HepG2 (cell line): ENCODE data around the gene CFAP54. TPM values are rescaled to one million over a fixed set of nuclear protein-coding genes. Genes with fewer than 3 reads are reported as not detected.

Source experiments
- ATAC-seq: fragments of 200-7000 bp; cut with Tn5 transposase; 3 replicates; pipeline ENCODE4 v1.9.1; 2020; ENCODE audit warnings: mild to moderate bottlenecking, moderate library complexity
- BruUV-seq: library from RNA; stranded (reverse); fragments of 400-500 nt; replicated peaks from 2 replicates; lab custom pipeline; 2021; lab: Mats Ljungman, UMichigan
- CTCF ChIA-PET: fragments of 300-600 bp; formaldehyde crosslinking; extraction: SDS; loops from one replicate; lab custom pipeline; 2021; ENCODE audit warnings: low total read pairs, inconsistent platforms, low intra/inter-chr PET ratio; lab: Yijun Ruan, JAX
- POLR2A ChIA-PET: fragments of 350-600 bp; sonication (Branson Sonifier 250); formaldehyde crosslinking; loops from one replicate; lab custom pipeline; 2020; ENCODE audit warnings: antibody characterized with exemption, inconsistent platforms; lab: Yijun Ruan, JAX
- DNase-seq: peaks from one replicate; pipeline ENCODE4 v3.0.0-alpha.2; 2015; ENCODE audit warnings: low spot score
- FAIRE-seq: peaks from 3 replicates; lab custom pipeline; 2011; peaks lifted over from hg19 to GRCh38; lab: Jason Lieb, UNC
- H2AFZ ChIP-seq: one replicate; pipeline ENCODE4 v1.6.1; 2011; ENCODE audit warnings: low read length, inconsistent platforms
- H3K27ac ChIP-seq: fragments of 300-600 bp; 3 replicates; pipeline ENCODE4 v1.8.0; 2011; ENCODE audit warnings: mixed run types, mild to moderate bottlenecking, mixed read lengths, low read length, inconsistent platforms; ENCODE audit not compliant: insufficient read depth; ENCODE audit errors: extremely low read length
- H3K27me3 ChIP-seq, 2 experiments: fragments of 200-600 bp in 1 of 2; 2 replicates in 1 of 2; 3 replicates in 1 of 2; pipeline versions ENCODE4 v1.6.0 to v1.8.0; 2011; ENCODE audit warnings: low read length in 2 of 2, mild to moderate bottlenecking in 2 of 2, moderate library complexity in 2 of 2, inconsistent platforms in 1 of 2; ENCODE audit not compliant: insufficient read depth in 2 of 2, control insufficient read depth in 1 of 2
- H3K36me3 ChIP-seq, 2 experiments: fragments of 200-600 bp in 1 of 2; replicated peaks in 1 of 2; 2 replicates in 1 of 2; 3 replicates in 1 of 2; pipeline versions ENCODE4 v1.5.1 to v1.8.0; 2011; ENCODE audit warnings: low read length in 2 of 2, inconsistent platforms in 1 of 2; ENCODE audit not compliant: insufficient read depth in 2 of 2, control insufficient read depth in 1 of 2
- H3K4me1 ChIP-seq: 2 replicates; pipeline ENCODE4 v1.5.1; 2012; ENCODE audit warnings: low read length, inconsistent platforms; ENCODE audit not compliant: insufficient read depth
- H3K4me2 ChIP-seq: 2 replicates; pipeline ENCODE4 v1.6.0; 2011; ENCODE audit warnings: low read depth, low read length, inconsistent platforms
- H3K4me3 ChIP-seq, 3 experiments: fragments of 200-600 bp in 1 of 3; sonication (generic), shearing (Covaris generic) in 1 of 3; replicated peaks in 1 of 3; 2 replicates each; pipeline ENCODE4 v1.5.1; 2011 to 2016; ENCODE audit warnings: low read length in 3 of 3, inconsistent platforms in 2 of 3, low read depth in 2 of 3, mild to moderate bottlenecking in 2 of 3, control low read depth in 1 of 3, mixed read lengths in 1 of 3; ENCODE audit not compliant: insufficient read depth in 1 of 3
- H3K79me2 ChIP-seq: one replicate; pipeline ENCODE4 v1.6.1; 2011; ENCODE audit warnings: low read length, inconsistent platforms; ENCODE audit not compliant: insufficient read depth
- H3K9ac ChIP-seq: 2 replicates; pipeline ENCODE4 v1.6.0; 2011; ENCODE audit warnings: mild to moderate bottlenecking, low read depth, low read length, inconsistent platforms; ENCODE audit not compliant: insufficient read depth
- H3K9me3 ChIP-seq: 2 replicates; pipeline ENCODE4 v1.5.1; 2012; ENCODE audit warnings: mild to moderate bottlenecking, low read length
- H4K20me1 ChIP-seq: 2 replicates; pipeline ENCODE4 v1.6.0; 2011; ENCODE audit warnings: inconsistent platforms, mild to moderate bottlenecking, low read length, moderate library complexity; ENCODE audit not compliant: insufficient read depth
- AGO1 ChIP-seq: fragments of 200-400 bp; formaldehyde crosslinking; IDR thresholded peaks from 2 replicates; pipeline ENCODE4 v1.6.1; 2017; ENCODE audit warnings: mild to moderate bottlenecking, low read depth, low read length, moderate library complexity; ENCODE audit not compliant: poor library complexity, severe bottlenecking
- HNRNPLL ChIP-seq: fragments of 200-400 bp; formaldehyde crosslinking; IDR thresholded peaks from 2 replicates; pipeline ENCODE4 v1.6.1; 2017; ENCODE audit warnings: mild to moderate bottlenecking, low read depth, low read length; ENCODE audit not compliant: poor library complexity, severe bottlenecking
- HOXA9 ChIP-seq: sonication (generic); formaldehyde crosslinking; IDR thresholded peaks from 2 replicates; pipeline ENCODE4 v1.8.1; 2022; ENCODE audit warnings: missing genetic modification reagents, mild to moderate bottlenecking, moderate library complexity, borderline replicate concordance
- MED13 ChIP-seq: sonication (generic); formaldehyde crosslinking; IDR thresholded peaks from 2 replicates; pipeline ENCODE4 v1.5.0; 2020; ENCODE audit warnings: missing genetic modification reagents
- NBN ChIP-seq: fragments of 450-650 bp; conservative IDR thresholded peaks from 2 replicates; pipeline ENCODE4 v1.6.1; 2017
- NCOA2 ChIP-seq: sonication (generic); formaldehyde crosslinking; IDR thresholded peaks from 2 replicates; pipeline ENCODE4 v1.8.0; 2022; ENCODE audit warnings: inconsistent platforms
- NFIB ChIP-seq: sonication (generic); formaldehyde crosslinking; IDR thresholded peaks from 2 replicates; pipeline ENCODE4 v1.9.0; 2021; ENCODE audit warnings: missing genetic modification reagents, mild to moderate bottlenecking, borderline replicate concordance
- SKI ChIP-seq: fragments of 450-650 bp; IDR thresholded peaks from one replicate; pipeline ENCODE4 v1.6.1; 2018; ENCODE audit warnings: mild to moderate bottlenecking; ENCODE audit not compliant: partially characterized antibody
- SMAD3 ChIP-seq: sonication (generic); formaldehyde crosslinking; IDR thresholded peaks from 2 replicates; pipeline ENCODE4 v1.4.0; 2020; ENCODE audit warnings: missing genetic modification reagents
- TEAD2 ChIP-seq: sonication (generic); formaldehyde crosslinking; IDR thresholded peaks from 2 replicates; pipeline ENCODE4 v1.9.0; 2021; ENCODE audit warnings: missing genetic modification reagents
- ZNF207 ChIP-seq: fragments of 450-650 bp; IDR thresholded peaks from 2 replicates; pipeline ENCODE4 v1.6.1; 2016; ENCODE audit warnings: antibody characterized with exemption, borderline replicate concordance
- ZNF317 ChIP-seq: sonication (generic); formaldehyde crosslinking; IDR thresholded peaks from 2 replicates; pipeline ENCODE4 v1.5.0; 2020; ENCODE audit warnings: mild to moderate bottlenecking, missing genetic modification reagents
- WGBS: methylation state at CpG from one replicate; pipeline ENCODE4 v1.1.6; 2017; ENCODE audit warnings: low lambda C conversion rate; 5-methylcytosine and 5-hydroxymethylcytosine counted together
- in situ Hi-C: cut with HindIII; loops from 2 replicates; pipeline ENCODE4 v1.10.0; 2017; ENCODE audit warnings: low pct_unique_long_range_greater_than_20kb; ENCODE audit not compliant: extremely low pct_ligation_motif_present
- intact Hi-C: fragments of 100-400 bp; cut with micrococcal nuclease; formaldehyde crosslinking; loops from one replicate; pipeline ENCODE4 v1.10.0; 2022; ENCODE audit not compliant: unreplicated experiment
- polyA plus RNA-seq, 8 experiments: library from polyadenylated mRNA; depleted of rRNA in 3 of 8; stranded (reverse) in 7 of 8; unstranded in 1 of 8; fragments of >200 nt; fragmentation: Illumina TruSeq in 4 of 8; extraction: Trizol in 4 of 8; gene quantifications; 2 replicates each; pipeline versions ENCODE4 v1.2.1 to v1.2.3, GENCODE V29; 2011 to 2016; ENCODE audit warnings: low read depth in 4 of 8, missing spikeins in 1 of 8, mixed read lengths in 1 of 8; ENCODE audit not compliant: insufficient read depth in 1 of 8
- total RNA-seq, 5 experiments: library from RNA; depleted of rRNA; stranded (reverse); fragments of >200 nt; fragmentation: Illumina TruSeq; extraction: Trizol; gene quantifications; 2 replicates each; pipeline ENCODE4 v1.2.3, GENCODE V29; 2016; ENCODE audit warnings: low read depth in 1 of 5
- TF ChIP-seq, protein P1 (sequence below), 2 experiments: sonication (generic) in 1 of 2; formaldehyde crosslinking in 1 of 2; IDR thresholded peaks; 2 replicates each; pipeline versions ENCODE4 v1.6.1 to v1.9.0; 2014 to 2022; ENCODE audit warnings: antibody characterized with exemption in 1 of 2, borderline replicate concordance in 1 of 2, inconsistent platforms in 1 of 2, low read depth in 1 of 2, missing genetic modification reagents in 1 of 2

Gene CFAP54
- total and polyA plus RNA-seq, 2 of the 13 experiments (the other 11 are each of a cell fraction or from before 2014, with no cell fraction given) = not detected

DNA sequence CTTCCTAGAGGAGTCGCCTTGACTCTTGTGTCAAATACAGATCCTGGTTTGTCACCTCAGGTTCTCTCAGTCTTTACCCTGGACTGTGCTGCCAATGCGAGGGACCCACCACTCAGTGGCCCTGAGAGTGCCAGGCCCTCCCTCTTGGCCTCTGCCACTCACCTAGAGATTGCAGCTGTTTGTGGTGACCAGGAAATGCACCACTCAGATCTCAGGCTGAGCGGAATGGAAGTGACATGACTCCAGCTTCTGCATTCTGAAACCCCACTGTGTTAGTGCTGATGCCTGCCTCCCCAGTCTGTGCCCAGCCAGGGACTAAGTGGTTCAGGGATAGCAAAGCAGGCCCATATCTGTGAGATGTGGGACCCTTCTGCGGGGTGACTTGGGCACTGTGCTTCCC lies 389.9 kb downstream of the CFAP54 start:
- H3K27me3 ChIP-seq = no peaks in the 10 kb centered on the region
- ChIA-PET CTCF (no interaction called here), POLR2A (no interaction called here)
- H3K9ac ChIP-seq = no peak overlapping the region
- H3K9me3 ChIP-seq = no peaks in the 10 kb centered on the region
- FAIRE-seq = no peak
- no peak overlapping the region for H3K4me2 ChIP-seq
- intact Hi-C loops = no loop called here
- no TSS peak for BruUV-seq
- no peaks in the 10 kb centered on the region for H4K20me1 ChIP-seq
- WGBS = 14% methylated on average over 4 of the region's 4 CpGs
- H3K4me1 ChIP-seq = no peaks in the 10 kb centered on the region
- TF ChIP-seq TEAD2 (no peak), SMAD3 (CRISPR knock-in tag) (no peak), SKI (no peak), HNRNPLL (no peak), NCOA2 (CRISPR knock-in tag) (no peak), AGO1 (no peak), ZNF207 (no peak), ZNF317 (CRISPR knock-in tag) (no peak), NBN (no peak), MED13 (CRISPR knock-in tag) (no peak), HOXA9 (CRISPR knock-in tag) (no peak), NFIB (no peak)
- TF ChIP-seq, protein P1, sequence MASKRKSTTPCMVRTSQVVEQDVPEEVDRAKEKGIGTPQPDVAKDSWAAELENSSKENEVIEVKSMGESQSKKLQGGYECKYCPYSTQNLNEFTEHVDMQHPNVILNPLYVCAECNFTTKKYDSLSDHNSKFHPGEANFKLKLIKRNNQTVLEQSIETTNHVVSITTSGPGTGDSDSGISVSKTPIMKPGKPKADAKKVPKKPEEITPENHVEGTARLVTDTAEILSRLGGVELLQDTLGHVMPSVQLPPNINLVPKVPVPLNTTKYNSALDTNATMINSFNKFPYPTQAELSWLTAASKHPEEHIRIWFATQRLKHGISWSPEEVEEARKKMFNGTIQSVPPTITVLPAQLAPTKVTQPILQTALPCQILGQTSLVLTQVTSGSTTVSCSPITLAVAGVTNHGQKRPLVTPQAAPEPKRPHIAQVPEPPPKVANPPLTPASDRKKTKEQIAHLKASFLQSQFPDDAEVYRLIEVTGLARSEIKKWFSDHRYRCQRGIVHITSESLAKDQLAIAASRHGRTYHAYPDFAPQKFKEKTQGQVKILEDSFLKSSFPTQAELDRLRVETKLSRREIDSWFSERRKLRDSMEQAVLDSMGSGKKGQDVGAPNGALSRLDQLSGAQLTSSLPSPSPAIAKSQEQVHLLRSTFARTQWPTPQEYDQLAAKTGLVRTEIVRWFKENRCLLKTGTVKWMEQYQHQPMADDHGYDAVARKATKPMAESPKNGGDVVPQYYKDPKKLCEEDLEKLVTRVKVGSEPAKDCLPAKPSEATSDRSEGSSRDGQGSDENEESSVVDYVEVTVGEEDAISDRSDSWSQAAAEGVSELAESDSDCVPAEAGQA (IDR thresholded peaks at IDR 0.05; ENCODE audit: low read depth) = no peak
- TF ChIP-seq, protein P1 (CRISPR knock-in tag; IDR thresholded peaks at IDR 0.05; ENCODE audit: borderline replicate concordance) = no peak
- no peaks in the 10 kb centered on the region for H3K79me2 ChIP-seq
- in situ Hi-C loops = no loop called here
- no peak overlapping the region for H3K27ac ChIP-seq
- no peak overlapping the region for H2AFZ ChIP-seq
- ATAC-seq = no peak
- no peaks in the 10 kb centered on the region for H3K36me3 ChIP-seq
- DNase-seq = no peak
- no peak overlapping the region for H3K4me3 ChIP-seq
